GM08714 (cell line): Measurements from ENCODE around the gene PCBP2.
"Not testable (repeated sequence)": the region's sequence is repeated elsewhere in the genome, so short reads cannot be mapped to it uniquely, and the experiment has no call there.

Experiments used
- H3K4me3 ChIP-seq: fragments of 200-500 bp; sonication (Bioruptor generic); 2 replicates; pipeline ENCODE4 v1.5.1; 2014; ENCODE audit warnings: mild to moderate bottlenecking, low read length, inconsistent platforms
- ZNF274 ChIP-seq: IDR thresholded peaks from 2 replicates; pipeline ENCODE4 v1.6.1; 2012; ENCODE audit warnings: mild to moderate bottlenecking, low read depth, low read length

The PCBP2 gene

GRCh38 chr12:53425515-53426150 is 26.3 kb upstream of the PCBP2 start:
- no peak for TF ChIP-seq ZNF274
- H3K4me3 ChIP-seq, result no peak overlapping the region

GRCh38 chr12:53427905-53428594 is 23.9 kb upstream of the PCBP2 start:
- no peak overlapping the region for H3K4me3 ChIP-seq
- TF ChIP-seq ZNF274, result no peak

DNA sequence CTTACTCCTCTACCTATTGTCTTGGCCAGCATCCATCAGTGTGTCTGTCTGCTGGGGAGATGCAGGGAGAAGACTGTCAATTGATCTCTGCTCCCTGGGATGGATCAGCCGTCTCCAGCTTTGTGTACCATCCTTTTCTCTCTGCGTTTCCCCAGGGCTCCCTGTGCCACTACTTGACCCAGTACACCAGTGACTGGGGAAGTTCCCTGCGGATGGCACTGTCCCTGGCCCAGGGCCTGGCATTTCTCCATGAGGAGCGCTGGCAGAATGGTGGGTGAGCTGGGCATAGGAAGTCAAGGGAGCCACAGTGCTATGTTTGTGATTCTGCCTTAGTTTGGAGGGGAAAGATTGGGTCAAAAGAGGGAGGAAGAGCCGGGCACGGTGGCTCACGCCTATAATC is 23.2 kb upstream of the PCBP2 start:
- no peak overlapping the region for H3K4me3 ChIP-seq
- no peak for TF ChIP-seq ZNF274

- no peak overlapping the region for H3K4me3 ChIP-seq
- TF ChIP-seq ZNF274, result no peak
Observed at GRCh38 chr12:53430116-53430515, 21.8 kb upstream of the PCBP2 start.

- TF ChIP-seq ZNF274, result no peak
- no peak overlapping the region for H3K4me3 ChIP-seq
Observed at GRCh38 chr12:53431187-53431586, 20.7 kb upstream of the PCBP2 start.

DNA sequence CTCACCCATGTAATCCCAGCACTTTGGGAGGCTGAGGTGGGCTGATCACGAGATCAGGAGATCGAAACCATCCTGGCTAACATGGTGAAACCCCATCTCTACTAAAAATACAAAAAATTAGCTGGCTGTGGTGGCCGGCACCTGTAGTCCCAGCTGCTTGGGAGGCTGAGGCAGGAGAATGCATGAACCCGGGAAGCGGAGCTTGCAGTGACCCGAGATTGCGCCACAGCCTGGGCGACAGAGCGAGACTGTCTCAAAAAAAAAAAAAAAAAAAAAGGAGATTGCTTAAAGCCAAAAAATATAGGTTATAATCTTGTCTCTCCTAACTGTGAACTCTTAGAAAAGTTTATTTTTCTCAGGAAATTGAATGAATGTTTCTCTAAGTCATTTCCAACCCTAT is 16.6 kb upstream of the PCBP2 start:
- H3K4me3 ChIP-seq, result not testable (repeated sequence)

GRCh38 chr12:53439582-53439981 is 12.3 kb upstream of the PCBP2 start:
- H3K4me3 ChIP-seq, result not testable (repeated sequence)

DNA sequence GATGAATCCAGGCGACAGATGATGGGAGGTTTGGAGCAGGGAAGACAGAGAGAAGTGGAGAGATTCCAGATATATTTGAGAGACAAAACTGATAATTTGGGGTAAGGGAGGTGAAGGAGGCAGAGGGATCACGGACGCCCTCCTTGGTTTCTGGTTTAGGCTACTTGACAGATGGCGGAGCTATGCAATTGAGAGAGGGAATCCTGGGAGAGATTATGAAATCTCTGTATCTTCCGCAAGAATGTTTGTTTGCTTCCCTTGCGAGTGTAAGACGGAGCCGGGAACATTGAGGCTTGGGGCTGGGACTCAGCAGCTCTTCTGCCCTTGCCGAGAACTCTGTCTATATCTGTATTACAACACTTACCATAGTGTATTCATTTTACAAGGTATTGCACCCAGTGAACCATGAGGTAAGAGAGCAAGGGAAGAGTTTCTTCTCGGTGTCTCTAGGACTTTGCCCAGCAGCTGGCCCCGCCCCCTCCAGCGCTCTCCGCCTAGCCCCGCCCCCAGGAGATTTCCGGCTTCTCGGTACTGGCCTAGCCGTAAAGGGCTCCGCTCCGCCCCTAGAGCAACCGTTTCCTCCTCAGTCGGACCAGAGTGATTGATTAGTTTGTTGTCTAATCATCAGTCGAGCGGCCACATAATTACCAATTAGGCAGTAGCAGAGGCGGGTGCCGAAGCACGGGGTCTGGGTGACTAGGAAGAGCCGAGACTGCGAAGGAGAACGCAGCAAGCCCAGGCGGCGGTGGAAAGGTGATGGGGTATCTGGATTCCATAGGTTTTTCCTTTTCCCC is 10.7 kb upstream of the PCBP2 start, which contains the start of gene PRR13:
Gene PRR13 (plus strand): TSS at position 695 of the 794 bp plus-strand sequence. CDS start 981 bp downstream, outside the sequence.
- peak within 1 kb of the TSS; percentile 73 for H3K4me3 ChIP-seq
- TF ChIP-seq ZNF274, result no peak

DNA sequence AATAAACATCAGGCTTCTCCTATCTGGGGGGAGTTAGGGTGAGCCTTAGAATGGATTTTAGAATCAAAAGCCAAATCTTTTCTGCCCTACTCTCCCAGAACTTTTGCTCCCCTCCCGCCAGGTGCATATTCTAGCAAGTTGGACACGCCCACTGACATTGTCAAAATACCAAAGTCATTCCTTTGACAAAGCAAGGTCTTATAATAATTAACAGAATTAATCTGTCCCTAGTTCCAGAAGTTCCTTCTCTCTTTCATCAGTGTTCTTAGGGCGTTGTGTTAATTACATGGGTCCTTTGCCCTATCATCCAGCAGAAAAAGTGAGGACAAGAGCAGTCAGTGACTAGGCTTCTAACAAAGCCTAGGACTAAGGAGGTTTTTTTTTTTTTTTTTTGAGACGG is 7.9 kb upstream of the PCBP2 start:
- H3K4me3 ChIP-seq, result no peak overlapping the region
- TF ChIP-seq ZNF274, result no peak

GRCh38 chr12:53444593-53445325 is 7.1 kb upstream of the PCBP2 start:
- H3K4me3 ChIP-seq, result not testable (repeated sequence)

GRCh38 chr12:53450936-53451335 is 966 bp upstream of the PCBP2 start:
- TF ChIP-seq ZNF274, result no peak
- H3K4me3 ChIP-seq, result no peak overlapping the region

- H3K4me3 ChIP-seq, result peak overlapping the region; percentile 100
- no peak for TF ChIP-seq ZNF274
Observed at GRCh38 chr12:53452159-53453077, 516 bp downstream of the PCBP2 start.

GRCh38 chr12:53453953-53454640 is 2.2 kb downstream of the PCBP2 start:
- peak overlapping the region; percentile 100; the same call in 1 of the 2 replicates for H3K4me3 ChIP-seq
- TF ChIP-seq ZNF274, result no peak
